K562 (cell line): ENCODE data around the gene ADAR. TPM values are rescaled to one million over a fixed set of nuclear protein-coding genes. Genes with fewer than 3 reads are reported as not detected.

ENCODE experiments used
- ARID3A ChIP-seq: IDR thresholded peaks from 2 replicates; pipeline ENCODE4 v1.6.1; 2012; ENCODE audit warnings: low read depth, low read length, improper control_type of control experiment, borderline replicate concordance
- CEBPB ChIP-seq: fragments of 450-650 bp; IDR thresholded peaks from 2 replicates; pipeline ENCODE4 v1.6.1; 2016; ENCODE audit warnings: missing genetic modification characterization, missing compliant biosample characterization
- DPF2 ChIP-seq: fragments of 450-650 bp; IDR thresholded peaks from 2 replicates; pipeline ENCODE4 v1.6.1; 2016
- HMGN3 ChIP-seq: IDR thresholded peaks from 2 replicates; pipeline ENCODE4 v1.6.1; 2011; ENCODE audit warnings: borderline replicate concordance, low read depth, mild to moderate bottlenecking, mixed read lengths, low read length; ENCODE audit not compliant: insufficient read length; ENCODE audit errors: extremely low read depth
- MTA1 ChIP-seq: fragments of 450-650 bp; IDR thresholded peaks from 2 replicates; pipeline ENCODE4 v1.6.1; 2017; ENCODE audit warnings: borderline replicate concordance
- NELFE ChIP-seq: IDR thresholded peaks from 2 replicates; pipeline ENCODE4 v1.6.1; 2011; ENCODE audit warnings: mild to moderate bottlenecking; ENCODE audit not compliant: insufficient read depth, insufficient read length
- SIN3A ChIP-seq, 2 experiments: fragments of 150-350 bp in 1 of 2; IDR thresholded peaks; 2 replicates each; pipeline ENCODE4 v1.6.1; 2011 to 2016; ENCODE audit warnings: borderline replicate concordance in 2 of 2, low read depth in 2 of 2, low read length in 2 of 2, mild to moderate bottlenecking in 2 of 2, moderate library complexity in 2 of 2; ENCODE audit not compliant: control insufficient read depth in 1 of 2
- ZNF212 ChIP-seq: fragments of 450-650 bp; formaldehyde crosslinking; IDR thresholded peaks from 2 replicates; pipeline ENCODE4 v1.4.0; 2020; ENCODE audit warnings: mild to moderate bottlenecking
- ZNF707 ChIP-seq: fragments of 250-450 bp; sonication (Bioruptor Pico); conservative IDR thresholded peaks from 2 replicates; pipeline ENCODE4 v1.8.0; 2022; ENCODE audit warnings: inconsistent platforms, mild to moderate bottlenecking, moderate library complexity
- polyA plus RNA-seq, 8 experiments: library from polyadenylated mRNA; depleted of rRNA in 4 of 8; stranded (reverse) in 5 of 8; unstranded in 3 of 8; fragments of >200 nt; fragmentation: Nextera tagmentation in 2 of 8; fragmentation: Illumina TruSeq in 1 of 8; extraction: Ambion mirVana in 2 of 8; extraction: Trizol in 1 of 8; gene quantifications; 2 replicates each; pipeline versions ENCODE4 v1.2.1 to v1.2.3, GENCODE V29; 2011 to 2014; ENCODE audit warnings: inconsistent platforms in 1 of 8, missing spikeins in 1 of 8
- total RNA-seq, 7 experiments: library from RNA; depleted of rRNA in 6 of 7; stranded (reverse); fragments of >200 nt in 6 of 7; fragmentation: Illumina TruSeq in 2 of 7; extraction: Trizol in 2 of 7; gene quantifications; 2 replicates each; pipeline versions ENCODE4 v1.2.1 to v1.2.3, GENCODE V29; 2011 to 2021; ENCODE audit warnings: low replicate concordance in 1 of 7
- TF ChIP-seq, protein P1 (sequence below): conservative IDR thresholded peaks from 2 replicates; pipeline ENCODE4 v1.6.1; 2011; ENCODE audit warnings: low read depth, mild to moderate bottlenecking, low read length; ENCODE audit not compliant: control insufficient read depth
- TF ChIP-seq, protein P2 (sequence below): sonication (generic); formaldehyde crosslinking; IDR thresholded peaks from 2 replicates; pipeline ENCODE4 v1.8.1; 2023; ENCODE audit warnings: mild to moderate bottlenecking, missing genetic modification reagents

Gene ADAR
- total and polyA plus RNA-seq, 9 of the 15 experiments (the other 6 are each of a cell fraction or from before 2014, with no cell fraction given), result 30.1 to 123 (median 60.2) TPM

- TF ChIP-seq HMGN3 (no peak), SIN3A (IDR thresholded peaks at IDR 0.05; ENCODE audit: borderline replicate concordance in 2 of 2, control insufficient read depth in 1 of 2, low read depth in 2 of 2, low read length in 2 of 2) (no peak), DPF2 (peak; percentile 39; the same call in 1 of the 2 replicates), ARID3A (no peak), NELFE (no peak), ZNF707 (no peak), CEBPB (tag) (peak; percentile 94), MTA1 (no peak), ZNF212 (CRISPR knock-in tag) (no peak)
- TF ChIP-seq, protein P1, sequence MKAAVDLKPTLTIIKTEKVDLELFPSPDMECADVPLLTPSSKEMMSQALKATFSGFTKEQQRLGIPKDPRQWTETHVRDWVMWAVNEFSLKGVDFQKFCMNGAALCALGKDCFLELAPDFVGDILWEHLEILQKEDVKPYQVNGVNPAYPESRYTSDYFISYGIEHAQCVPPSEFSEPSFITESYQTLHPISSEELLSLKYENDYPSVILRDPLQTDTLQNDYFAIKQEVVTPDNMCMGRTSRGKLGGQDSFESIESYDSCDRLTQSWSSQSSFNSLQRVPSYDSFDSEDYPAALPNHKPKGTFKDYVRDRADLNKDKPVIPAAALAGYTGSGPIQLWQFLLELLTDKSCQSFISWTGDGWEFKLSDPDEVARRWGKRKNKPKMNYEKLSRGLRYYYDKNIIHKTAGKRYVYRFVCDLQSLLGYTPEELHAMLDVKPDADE, result no peak
- TF ChIP-seq, protein P2, sequence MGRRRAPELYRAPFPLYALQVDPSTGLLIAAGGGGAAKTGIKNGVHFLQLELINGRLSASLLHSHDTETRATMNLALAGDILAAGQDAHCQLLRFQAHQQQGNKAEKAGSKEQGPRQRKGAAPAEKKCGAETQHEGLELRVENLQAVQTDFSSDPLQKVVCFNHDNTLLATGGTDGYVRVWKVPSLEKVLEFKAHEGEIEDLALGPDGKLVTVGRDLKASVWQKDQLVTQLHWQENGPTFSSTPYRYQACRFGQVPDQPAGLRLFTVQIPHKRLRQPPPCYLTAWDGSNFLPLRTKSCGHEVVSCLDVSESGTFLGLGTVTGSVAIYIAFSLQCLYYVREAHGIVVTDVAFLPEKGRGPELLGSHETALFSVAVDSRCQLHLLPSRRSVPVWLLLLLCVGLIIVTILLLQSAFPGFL (CRISPR knock-in tag), result no peak
- TF ChIP-seq, all 486 proteins: peak for 12
Observed at GRCh38 chr1:154626456-154627256, 18.7 kb upstream of the ADAR start (continued).
